OCI-LY3 (cell line): ENCODE results near the gene STK39.
A peak's percentile ranks its signal among the peaks of the same experiment; 100 is the strongest.

Source experiments
- CTCF ChIP-seq: fragments of 200-600, 300-600 bp; sonication (generic); IDR thresholded peaks from 2 replicates; pipeline ENCODE4 v1.5.1; 2014; ENCODE audit warnings: antibody characterized with exemption, low read length, low read depth
- EZH2phosphoT487 ChIP-seq: fragments of 200-600 bp; shearing (Covaris generic); IDR thresholded peaks from 2 replicates; pipeline ENCODE4 v1.6.1; 2018; ENCODE audit warnings: antibody characterized with exemption, mixed run types, low read depth

GRCh38 chr2:167964650-167965413 lies 282.6 kb downstream of the STK39 start:
- peak; percentile 79 for TF ChIP-seq CTCF
- TF ChIP-seq EZH2phosphoT487: no peak
